Fibroblast of pulmonary artery (primary cell): Measurements from ENCODE around the gene GAP43.

Experiments
- DNase-seq: peaks from one replicate; pipeline ENCODE4 v3.0.0-alpha.2; 2010; ENCODE audit warnings: low read depth
- H3K4me3 ChIP-seq: replicated peaks from 2 replicates; pipeline ENCODE4 v1.5.1; 2011; ENCODE audit warnings: low read depth, mild to moderate bottlenecking, control low read depth, low read length, moderate library complexity
- CTCF ChIP-seq: IDR thresholded peaks from 2 replicates; pipeline ENCODE4 v1.5.1; 2011; ENCODE audit warnings: mild to moderate bottlenecking, control low read depth, low read length, inconsistent platforms; ENCODE audit errors: missing control alignments

The GAP43 gene

GRCh38 chr3:115670911-115671310 is 47.6 kb downstream of the GAP43 start:
- no peak for DNase-seq
- H3K4me3 ChIP-seq: no peak overlapping the region
- no peak for TF ChIP-seq CTCF

- no peak overlapping the region for H3K4me3 ChIP-seq
- TF ChIP-seq CTCF: no peak
- no peak for DNase-seq
Observed at GRCh38 chr3:115671761-115672455, 48.6 kb downstream of the GAP43 start.

- TF ChIP-seq CTCF: no peak
- no peak overlapping the region for H3K4me3 ChIP-seq
- DNase-seq: no peak
Observed at GRCh38 chr3:115673881-115674280, 50.6 kb downstream of the GAP43 start.

DNA sequence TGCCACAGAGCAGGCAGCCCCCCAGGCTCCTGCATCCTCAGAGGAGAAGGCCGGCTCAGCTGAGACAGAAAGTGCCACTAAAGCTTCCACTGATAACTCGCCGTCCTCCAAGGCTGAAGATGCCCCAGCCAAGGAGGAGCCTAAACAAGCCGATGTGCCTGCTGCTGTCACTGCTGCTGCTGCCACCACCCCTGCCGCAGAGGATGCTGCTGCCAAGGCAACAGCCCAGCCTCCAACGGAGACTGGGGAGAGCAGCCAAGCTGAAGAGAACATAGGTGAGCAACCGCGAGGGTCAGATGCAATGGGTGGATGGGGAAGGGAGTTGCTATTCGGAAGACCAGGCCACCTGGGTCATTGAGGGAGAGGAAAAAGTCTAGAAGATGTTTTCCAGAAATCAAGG is 53.0 kb downstream of the GAP43 start:
- TF ChIP-seq CTCF: no peak
- no peak overlapping the region for H3K4me3 ChIP-seq
- no peak for DNase-seq

DNA sequence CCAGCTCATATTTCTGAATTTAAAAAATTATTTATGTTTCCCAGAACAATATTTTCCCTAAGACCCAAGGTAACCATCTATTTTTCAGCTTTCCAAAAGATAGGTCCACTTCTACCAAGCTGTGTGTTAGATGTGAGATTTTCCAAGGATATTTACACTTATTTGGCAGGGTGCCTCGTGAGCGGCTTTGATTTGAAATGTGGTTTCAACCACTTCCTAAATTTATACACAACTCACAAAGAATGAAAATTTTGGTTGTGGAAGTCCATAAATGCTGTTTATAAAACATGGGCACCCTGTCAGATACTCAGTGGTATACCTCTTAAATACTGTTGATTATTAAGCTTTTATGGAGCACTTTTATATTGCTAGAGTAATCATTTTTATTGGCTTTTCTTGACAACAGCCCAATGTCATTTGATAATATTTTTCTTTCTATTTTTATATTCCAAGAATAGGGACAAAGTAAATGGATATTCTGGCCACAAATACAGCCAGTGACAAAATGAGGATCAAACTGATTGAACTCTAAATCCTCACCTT is 57.6 kb downstream of the GAP43 start:
- TF ChIP-seq CTCF: no peak
- no peak for DNase-seq
- no peak overlapping the region for H3K4me3 ChIP-seq

DNA sequence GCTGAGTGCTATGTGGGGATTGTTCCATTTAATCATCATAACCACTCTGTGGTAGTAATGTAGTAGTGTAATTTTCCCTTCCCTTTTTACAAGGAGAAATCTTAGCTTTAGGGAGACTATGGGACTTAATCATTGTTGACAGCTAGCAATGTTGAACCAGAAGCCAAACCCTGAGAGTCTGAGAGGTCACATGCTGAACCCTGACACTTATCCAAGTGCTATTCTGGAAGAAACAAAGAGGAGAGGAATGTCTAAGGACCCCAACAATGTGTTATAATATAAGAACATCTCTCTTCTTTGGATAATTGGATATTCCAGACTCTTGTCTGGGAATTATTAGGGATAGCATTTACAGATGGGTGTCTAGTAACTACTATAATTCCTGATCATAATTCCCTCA is 58.4 kb downstream of the GAP43 start:
- DNase-seq: no peak
- TF ChIP-seq CTCF: no peak
- H3K4me3 ChIP-seq: no peak overlapping the region

- no peak overlapping the region for H3K4me3 ChIP-seq
- TF ChIP-seq CTCF: no peak
- no peak for DNase-seq
Observed at GRCh38 chr3:115683305-115683704, 60.0 kb downstream of the GAP43 start.
